Epithelial cell of proximal tubule (primary cell): ENCODE data around the gene ZNF311. TPM values are rescaled to one million over a fixed set of nuclear protein-coding genes. Genes with fewer than 3 reads are reported as not detected.

ENCODE experiments used
- DNase-seq: peaks from one replicate; pipeline ENCODE4 v3.0.0-alpha.2; 2011; ENCODE audit warnings: low read depth
- H3K4me3 ChIP-seq: 2 replicates; pipeline ENCODE4 v1.5.1; 2011; ENCODE audit warnings: low read depth, mild to moderate bottlenecking, low read length
- total RNA-seq: library from RNA; depleted of rRNA; stranded (reverse); fragments of >200 nt; gene quantifications from 2 replicates; pipeline ENCODE4 v1.2.3, GENCODE V29; 2015
- TF ChIP-seq, protein P1 (sequence below): conservative IDR thresholded peaks from 2 replicates; pipeline ENCODE4 v1.5.1; 2012; ENCODE audit warnings: low read depth, mild to moderate bottlenecking, low read length

ZNF311 gene
- 0.52 and 0.65 TPM in 2 replicates for total RNA-seq

DNA sequence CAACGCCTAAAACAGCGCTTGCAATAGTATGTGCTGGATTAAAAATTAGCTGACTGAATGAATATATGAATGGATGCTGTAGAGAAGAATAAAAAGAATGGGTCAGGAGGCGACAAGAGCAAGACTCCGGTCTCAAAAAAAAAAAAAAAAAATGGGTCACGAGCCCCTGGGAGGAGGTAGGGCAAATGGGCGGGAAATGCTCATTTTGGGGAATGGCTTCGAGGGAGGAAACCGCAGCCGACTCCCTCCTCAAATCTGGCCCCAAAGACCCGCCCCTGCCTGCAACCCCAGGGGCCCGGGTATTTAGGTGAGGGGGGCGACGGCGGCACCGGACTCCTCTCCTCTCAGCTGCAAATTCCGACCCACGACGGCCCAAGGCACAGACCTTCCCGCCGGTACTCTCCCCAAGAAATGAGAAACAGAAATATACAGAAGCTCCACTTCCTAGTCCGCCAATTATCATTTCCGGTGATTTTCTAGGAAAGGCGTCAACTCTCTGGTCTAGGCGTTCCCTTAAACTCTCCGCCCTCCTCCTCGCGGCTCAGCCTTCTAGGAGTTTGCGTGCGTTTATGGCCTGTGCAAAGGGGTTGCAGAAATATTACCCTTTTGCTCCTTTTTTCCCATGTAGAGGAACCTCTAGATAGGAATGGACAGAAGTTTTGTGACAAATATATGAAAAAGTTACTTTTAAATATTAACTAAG lies at the start of gene ZNF311:
TSS of gene ZNF311 (minus strand) at position 133 of the 703 bp plus-strand sequence. CDS start 1,361 bp downstream, outside the sequence.
- DNase-seq = no peak
- TF ChIP-seq, protein P1, sequence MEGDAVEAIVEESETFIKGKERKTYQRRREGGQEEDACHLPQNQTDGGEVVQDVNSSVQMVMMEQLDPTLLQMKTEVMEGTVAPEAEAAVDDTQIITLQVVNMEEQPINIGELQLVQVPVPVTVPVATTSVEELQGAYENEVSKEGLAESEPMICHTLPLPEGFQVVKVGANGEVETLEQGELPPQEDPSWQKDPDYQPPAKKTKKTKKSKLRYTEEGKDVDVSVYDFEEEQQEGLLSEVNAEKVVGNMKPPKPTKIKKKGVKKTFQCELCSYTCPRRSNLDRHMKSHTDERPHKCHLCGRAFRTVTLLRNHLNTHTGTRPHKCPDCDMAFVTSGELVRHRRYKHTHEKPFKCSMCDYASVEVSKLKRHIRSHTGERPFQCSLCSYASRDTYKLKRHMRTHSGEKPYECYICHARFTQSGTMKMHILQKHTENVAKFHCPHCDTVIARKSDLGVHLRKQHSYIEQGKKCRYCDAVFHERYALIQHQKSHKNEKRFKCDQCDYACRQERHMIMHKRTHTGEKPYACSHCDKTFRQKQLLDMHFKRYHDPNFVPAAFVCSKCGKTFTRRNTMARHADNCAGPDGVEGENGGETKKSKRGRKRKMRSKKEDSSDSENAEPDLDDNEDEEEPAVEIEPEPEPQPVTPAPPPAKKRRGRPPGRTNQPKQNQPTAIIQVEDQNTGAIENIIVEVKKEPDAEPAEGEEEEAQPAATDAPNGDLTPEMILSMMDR = no peak
- H3K4me3 ChIP-seq = peak within 1 kb of the TSS; percentile 63

DNA sequence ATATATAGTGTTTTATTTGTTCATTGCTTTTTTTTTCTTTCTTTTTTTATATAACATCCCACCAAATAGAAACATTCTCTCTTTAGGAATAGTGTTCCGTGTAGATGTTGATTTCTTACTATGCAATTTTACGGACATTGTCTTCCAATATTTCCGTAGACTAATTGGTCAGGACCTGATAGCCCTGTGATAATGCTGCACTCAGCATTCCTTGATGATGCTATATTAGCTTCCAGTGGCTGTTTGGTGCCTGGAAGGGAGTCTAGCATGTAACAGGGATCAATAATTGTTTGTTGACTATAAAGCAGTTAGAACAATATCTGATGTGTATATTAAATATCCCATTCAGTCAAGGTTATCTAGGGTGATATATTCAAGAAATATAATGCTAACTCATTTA lies 46.6 kb upstream of the ZNF311 start:
- no peak for DNase-seq
- no peak overlapping the region for H3K4me3 ChIP-seq
- TF ChIP-seq, protein P1 = no peak

DNA sequence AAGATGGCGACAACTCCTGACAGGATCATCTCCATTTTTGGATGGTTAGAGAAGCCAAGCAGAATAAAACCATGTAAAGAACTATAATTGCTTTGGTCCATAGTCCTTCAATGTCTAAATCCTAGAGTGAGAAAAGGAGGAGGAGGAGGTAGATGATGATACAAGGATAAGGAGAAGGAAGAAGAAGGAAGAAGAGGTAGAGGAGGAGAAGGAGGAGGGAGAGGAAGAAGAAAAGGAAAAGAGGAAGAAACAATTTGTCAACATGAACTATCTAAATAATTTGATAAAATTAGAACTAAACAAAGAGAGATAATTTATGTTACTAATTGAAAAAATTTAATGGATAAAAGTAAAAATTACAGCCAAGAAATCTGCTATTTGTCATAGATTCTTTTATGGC lies 40.0 kb upstream of the ZNF311 start, which contains the start of gene OR2W1:
TSS of gene OR2W1 (minus strand) at position 101 of the 400 bp plus-strand sequence. CDS start at position 101, 0 bp downstream.
- TF ChIP-seq, protein P1 = no peak
- H3K4me3 ChIP-seq = no peak within 1 kb of the TSS
- DNase-seq = no peak

DNA sequence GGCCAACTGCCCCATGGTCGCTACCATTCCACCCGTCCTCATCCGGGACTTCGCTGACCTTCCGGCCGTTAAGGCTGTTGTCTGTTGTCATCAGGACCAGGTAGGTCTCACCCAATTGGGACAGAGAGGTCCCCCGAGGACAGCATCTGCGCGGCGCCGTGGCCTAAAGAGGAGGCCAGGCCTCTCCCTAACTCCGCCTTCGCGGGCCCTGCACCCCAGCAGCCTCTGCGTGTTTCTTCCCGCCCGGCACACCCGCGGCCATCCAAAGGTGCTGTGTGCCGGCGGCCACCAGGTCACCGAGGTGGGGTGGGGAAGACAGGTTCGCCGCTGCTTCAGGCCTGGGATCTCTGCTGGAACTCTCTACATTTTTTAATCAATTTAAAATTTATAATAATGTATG lies 30.8 kb upstream of the ZNF311 start:
- DNase-seq = no peak
- TF ChIP-seq, protein P1 = no peak
- no peak overlapping the region for H3K4me3 ChIP-seq

DNA sequence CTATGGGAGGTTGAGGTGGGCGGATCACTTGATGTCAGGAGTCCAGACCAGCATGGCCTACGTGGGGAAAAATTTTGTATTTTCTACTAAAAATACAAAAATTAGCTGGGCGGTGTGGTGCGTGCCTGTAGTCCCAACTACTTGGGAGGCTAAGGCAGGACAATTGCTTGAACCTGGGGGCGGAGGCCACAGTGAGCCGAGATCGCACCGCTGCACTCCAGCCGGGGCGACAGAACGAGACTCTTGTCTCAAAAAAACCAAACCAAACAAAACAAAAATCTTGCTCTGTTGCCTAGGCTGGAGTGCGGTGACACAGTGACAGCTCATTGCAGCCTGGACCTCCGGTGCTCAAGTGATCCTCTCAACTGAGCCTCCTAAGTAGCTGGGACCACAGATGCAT lies 23.7 kb upstream of the ZNF311 start:
- H3K4me3 ChIP-seq = no peak overlapping the region
- no peak for DNase-seq
- TF ChIP-seq, protein P1 = no peak

DNA sequence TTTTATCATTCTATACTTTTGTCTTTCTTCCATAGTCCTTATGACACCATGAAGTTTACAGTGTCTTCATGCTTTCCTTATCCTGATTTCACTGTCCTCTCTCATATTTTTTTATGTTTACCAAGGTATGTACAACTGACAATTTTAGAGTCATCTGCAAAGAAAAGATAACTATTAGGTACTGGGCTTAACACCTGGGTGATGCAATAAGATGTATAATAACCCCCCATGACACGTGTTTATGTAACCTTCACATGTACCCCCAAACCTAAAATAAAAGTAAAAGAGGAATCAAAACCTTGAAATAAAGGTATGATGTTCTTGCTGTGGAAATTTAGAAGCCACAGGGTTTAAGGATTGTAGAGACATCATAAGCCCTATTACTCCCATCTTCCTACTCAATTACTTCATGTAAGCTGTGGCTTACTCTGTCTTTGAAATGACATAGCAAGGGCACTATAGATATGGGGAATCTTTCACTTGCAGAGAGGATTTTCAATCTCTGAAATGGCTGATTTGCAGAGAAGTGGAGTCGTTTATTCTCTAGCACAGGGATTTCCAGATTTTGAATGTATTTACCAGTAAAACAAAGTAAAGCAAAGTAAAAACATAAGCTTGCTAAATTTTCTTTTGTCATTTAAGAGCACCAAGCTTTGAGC lies 20.9 kb upstream of the ZNF311 start:
- H3K4me3 ChIP-seq = no peak overlapping the region
- TF ChIP-seq, protein P1 = no peak
- DNase-seq = no peak
